Measurements from ENCODE around the gene SLC9A7. TPM values are rescaled to one million over a fixed set of nuclear protein-coding genes. Genes with fewer than 3 reads are reported as not detected.
A peak's percentile ranks its signal among the peaks of the same experiment; 100 is the strongest.

SLC9A7 gene
- total RNA-seq, 1 donor: 63.2 TPM

- peak; percentile 31 for DNase-seq (ENCODE audit: low read depth)
- TF ChIP-seq, protein P1, sequence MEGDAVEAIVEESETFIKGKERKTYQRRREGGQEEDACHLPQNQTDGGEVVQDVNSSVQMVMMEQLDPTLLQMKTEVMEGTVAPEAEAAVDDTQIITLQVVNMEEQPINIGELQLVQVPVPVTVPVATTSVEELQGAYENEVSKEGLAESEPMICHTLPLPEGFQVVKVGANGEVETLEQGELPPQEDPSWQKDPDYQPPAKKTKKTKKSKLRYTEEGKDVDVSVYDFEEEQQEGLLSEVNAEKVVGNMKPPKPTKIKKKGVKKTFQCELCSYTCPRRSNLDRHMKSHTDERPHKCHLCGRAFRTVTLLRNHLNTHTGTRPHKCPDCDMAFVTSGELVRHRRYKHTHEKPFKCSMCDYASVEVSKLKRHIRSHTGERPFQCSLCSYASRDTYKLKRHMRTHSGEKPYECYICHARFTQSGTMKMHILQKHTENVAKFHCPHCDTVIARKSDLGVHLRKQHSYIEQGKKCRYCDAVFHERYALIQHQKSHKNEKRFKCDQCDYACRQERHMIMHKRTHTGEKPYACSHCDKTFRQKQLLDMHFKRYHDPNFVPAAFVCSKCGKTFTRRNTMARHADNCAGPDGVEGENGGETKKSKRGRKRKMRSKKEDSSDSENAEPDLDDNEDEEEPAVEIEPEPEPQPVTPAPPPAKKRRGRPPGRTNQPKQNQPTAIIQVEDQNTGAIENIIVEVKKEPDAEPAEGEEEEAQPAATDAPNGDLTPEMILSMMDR (IDR thresholded peaks at IDR 0.05; ENCODE audit: insufficient read depth, low read length): no peak
Observed at GRCh38 chrX:46630141-46630540, 128.8 kb downstream of the SLC9A7 start.

DNA sequence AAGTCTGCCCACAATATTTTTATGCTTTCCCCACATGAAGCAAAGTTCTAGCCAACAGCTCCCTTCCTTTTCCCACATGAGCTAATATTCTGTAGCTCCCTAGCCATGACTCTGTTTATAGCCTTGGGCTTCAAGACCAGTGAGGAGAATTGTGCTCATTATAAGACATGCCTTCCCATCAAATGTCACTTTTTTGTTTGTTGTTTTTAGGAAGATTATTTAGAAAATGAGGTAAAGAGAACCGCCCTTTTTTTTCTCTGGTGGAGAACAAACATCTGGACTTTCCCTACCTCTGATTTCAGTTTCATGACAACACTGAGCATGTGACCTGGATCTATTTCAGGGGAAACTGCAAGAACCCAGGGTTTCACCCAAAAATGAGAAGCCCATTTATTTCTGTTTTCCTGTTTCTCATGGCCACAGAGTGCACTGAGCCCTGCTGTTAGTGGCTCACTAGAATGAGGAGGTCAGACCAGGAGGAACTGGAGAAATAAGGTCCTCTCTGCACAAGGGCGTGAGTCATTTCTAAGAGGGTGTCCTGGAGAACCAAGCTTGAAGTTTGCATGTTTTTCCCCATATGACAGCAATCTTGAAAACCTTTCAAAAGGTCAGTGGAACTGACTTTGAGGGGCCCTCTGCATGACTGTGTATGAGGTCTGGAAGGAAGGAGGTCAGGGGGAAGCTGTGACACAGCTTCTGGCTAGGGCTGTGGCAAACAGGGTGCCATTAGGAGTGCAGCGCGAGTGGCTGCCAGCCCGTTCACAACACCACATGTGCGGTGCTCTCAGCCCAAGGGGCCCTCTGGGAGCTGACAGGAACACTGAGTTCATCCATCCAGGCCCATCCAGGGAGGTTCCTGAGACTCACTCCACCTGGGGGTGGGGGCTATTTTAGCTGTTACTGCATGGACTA is 130.2 kb downstream of the SLC9A7 start:
- peak; percentile 71 for DNase-seq (ENCODE audit: low read depth)
- H3K4me3 ChIP-seq (ENCODE audit: low read depth, low read length): no peak overlapping the region
- TF ChIP-seq, protein P1 (IDR thresholded peaks at IDR 0.05; ENCODE audit: insufficient read depth, low read length): no peak

More at GRCh38 chrX:46630141-46630540, 128.8 kb downstream of the SLC9A7 start:
- H3K4me3 ChIP-seq (ENCODE audit: low read depth, low read length): no peak overlapping the region

DNA sequence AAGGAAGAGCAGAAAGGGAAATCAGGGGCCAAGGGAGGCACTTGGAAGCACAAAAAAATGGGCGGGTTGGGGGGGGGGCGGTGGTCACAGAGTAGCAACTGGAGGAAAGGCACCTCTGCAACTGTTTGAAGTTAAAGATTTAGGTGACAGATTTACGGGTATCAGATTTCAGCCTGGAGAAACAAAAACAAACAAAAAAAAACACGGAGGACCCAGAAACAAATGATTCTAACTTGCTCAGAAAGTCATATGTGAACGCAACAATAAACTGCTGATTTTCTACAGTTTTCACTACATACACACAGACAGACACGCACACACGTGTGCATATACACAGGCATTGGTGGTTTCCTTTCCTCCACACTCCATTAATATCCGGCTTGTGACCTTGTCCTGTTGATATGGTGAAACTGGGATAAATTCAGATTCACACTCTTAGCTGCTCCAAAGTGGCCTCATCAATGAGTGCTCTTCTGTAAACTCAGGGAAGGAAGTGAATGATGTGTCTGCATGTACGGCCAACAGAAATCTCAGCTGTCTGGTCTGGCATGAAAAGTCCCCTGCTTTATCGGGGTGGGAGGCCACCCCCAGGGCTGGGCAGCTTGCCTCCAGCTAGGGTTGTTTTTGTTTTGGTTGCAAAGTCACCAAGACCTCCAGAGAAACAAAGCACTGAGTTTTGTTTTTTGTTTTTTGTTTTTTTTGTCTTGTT is 131.1 kb downstream of the SLC9A7 start:
- no peak overlapping the region for H3K4me3 ChIP-seq (ENCODE audit: low read depth, low read length)
- no peak for DNase-seq (ENCODE audit: low read depth)
- TF ChIP-seq, protein P1 (IDR thresholded peaks at IDR 0.05; ENCODE audit: insufficient read depth, low read length): no peak

DNA sequence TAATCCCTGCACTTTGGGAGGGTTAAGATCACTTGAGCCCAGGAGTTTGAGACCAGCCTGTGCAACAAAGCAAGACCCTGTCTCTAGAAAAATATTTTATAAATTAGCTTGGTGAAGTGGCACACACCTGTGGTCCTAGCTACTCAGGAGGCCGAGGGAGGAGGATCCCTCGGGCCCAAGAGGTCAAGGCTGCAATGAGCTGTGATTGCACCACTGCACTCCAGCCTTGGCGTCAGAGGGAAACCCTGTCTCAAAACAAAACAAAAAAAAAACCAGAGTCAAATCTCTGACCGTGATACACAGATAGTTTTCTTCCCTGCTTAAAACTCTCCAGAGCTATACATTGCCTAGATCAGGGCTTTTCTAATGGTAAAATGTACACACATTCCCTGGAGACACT is 131.9 kb downstream of the SLC9A7 start:
- H3K4me3 ChIP-seq (ENCODE audit: low read depth, low read length): no peak overlapping the region
- TF ChIP-seq, protein P1 (IDR thresholded peaks at IDR 0.05; ENCODE audit: insufficient read depth, low read length): no peak
- DNase-seq (ENCODE audit: low read depth): no peak

DNA sequence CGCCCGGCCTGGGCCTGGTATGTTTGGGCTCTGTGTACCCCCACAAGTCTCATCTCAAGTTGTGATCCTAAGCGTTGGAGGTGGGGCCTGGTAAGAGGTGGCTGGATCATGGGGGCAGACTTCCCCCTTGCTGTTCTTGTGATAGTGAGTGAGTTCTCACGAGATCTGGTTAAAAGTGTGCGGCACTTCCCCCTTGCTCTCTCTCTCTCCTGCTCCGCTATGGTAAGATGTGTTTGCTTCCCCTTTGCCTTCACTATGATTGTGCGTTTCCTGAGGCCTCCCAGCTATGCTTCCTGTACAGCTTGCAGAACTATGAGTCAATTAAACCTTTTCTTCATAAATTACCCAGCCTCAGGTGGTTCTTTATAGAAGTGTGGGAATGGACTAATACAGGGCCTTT is 132.4 kb downstream of the SLC9A7 start:
- no peak overlapping the region for H3K4me3 ChIP-seq (ENCODE audit: low read depth, low read length)
- no peak for DNase-seq (ENCODE audit: low read depth)
- TF ChIP-seq, protein P1 (IDR thresholded peaks at IDR 0.05; ENCODE audit: insufficient read depth, low read length): no peak

- H3K4me3 ChIP-seq (ENCODE audit: low read depth, low read length): no peak overlapping the region
- TF ChIP-seq, protein P1 (IDR thresholded peaks at IDR 0.05; ENCODE audit: insufficient read depth, low read length): no peak
- DNase-seq (ENCODE audit: low read depth): no peak
Observed at GRCh38 chrX:46624090-46624786, 134.7 kb downstream of the SLC9A7 start.
